ENCODE data around the gene SLC6A11. TPM values are rescaled to one million over a fixed set of nuclear protein-coding genes. Genes with fewer than 3 reads are reported as not detected.

The SLC6A11 gene
- total RNA-seq, 4 donors from 2014 or later, result 0.30 to 0.44 (median 0.42) TPM; not detected in 1

DNA sequence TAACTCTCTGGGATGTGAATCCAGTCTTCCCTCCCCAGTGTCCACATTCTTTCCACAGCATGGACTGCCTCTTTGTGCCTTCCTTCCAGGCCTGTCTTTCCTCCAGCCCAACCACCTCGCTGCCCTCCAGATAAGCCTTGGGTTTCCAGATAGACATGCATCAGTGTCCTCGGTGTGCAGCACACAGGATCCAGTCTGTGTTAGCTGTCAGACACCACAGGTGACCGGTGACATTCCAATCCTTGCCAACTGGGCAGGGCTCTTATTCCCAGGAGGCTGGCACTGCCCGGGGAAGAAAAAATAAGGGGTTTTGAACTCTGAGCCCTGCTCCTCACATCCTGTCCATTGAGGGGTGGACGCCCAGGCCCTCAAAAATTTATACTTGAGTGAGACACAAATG is 170.6 kb downstream of the SLC6A11 start:
- H3K27me3 ChIP-seq, result peaks cover 0 to 9% of the 10 kb centered on the region in 2 donors
- H3K36me3 ChIP-seq, result no peaks in the 10 kb centered on the region
- TF ChIP-seq POLR2A (IDR thresholded peaks at IDR 0.05) (no peak), EP300 (IDR thresholded peaks at IDR 0.05) (no peak)
- TF ChIP-seq, protein P1, sequence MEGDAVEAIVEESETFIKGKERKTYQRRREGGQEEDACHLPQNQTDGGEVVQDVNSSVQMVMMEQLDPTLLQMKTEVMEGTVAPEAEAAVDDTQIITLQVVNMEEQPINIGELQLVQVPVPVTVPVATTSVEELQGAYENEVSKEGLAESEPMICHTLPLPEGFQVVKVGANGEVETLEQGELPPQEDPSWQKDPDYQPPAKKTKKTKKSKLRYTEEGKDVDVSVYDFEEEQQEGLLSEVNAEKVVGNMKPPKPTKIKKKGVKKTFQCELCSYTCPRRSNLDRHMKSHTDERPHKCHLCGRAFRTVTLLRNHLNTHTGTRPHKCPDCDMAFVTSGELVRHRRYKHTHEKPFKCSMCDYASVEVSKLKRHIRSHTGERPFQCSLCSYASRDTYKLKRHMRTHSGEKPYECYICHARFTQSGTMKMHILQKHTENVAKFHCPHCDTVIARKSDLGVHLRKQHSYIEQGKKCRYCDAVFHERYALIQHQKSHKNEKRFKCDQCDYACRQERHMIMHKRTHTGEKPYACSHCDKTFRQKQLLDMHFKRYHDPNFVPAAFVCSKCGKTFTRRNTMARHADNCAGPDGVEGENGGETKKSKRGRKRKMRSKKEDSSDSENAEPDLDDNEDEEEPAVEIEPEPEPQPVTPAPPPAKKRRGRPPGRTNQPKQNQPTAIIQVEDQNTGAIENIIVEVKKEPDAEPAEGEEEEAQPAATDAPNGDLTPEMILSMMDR (IDR thresholded peaks at IDR 0.05), result no peak
- peaks cover 0 to 20% (median 0%) of the 10 kb centered on the region in 4 donors for H3K4me1 ChIP-seq
- DNase-seq (ENCODE audit: low spot score in 2 of 2), result no peak
- no peaks in the 10 kb centered on the region for H3K9me3 ChIP-seq
- H3K4me3 ChIP-seq, result no peak overlapping the region
- WGBS, 2 donors, result 79 to 83% methylated on average over 5 of the region's 5 CpGs
- H3K27ac ChIP-seq, result no peak overlapping the region

DNA sequence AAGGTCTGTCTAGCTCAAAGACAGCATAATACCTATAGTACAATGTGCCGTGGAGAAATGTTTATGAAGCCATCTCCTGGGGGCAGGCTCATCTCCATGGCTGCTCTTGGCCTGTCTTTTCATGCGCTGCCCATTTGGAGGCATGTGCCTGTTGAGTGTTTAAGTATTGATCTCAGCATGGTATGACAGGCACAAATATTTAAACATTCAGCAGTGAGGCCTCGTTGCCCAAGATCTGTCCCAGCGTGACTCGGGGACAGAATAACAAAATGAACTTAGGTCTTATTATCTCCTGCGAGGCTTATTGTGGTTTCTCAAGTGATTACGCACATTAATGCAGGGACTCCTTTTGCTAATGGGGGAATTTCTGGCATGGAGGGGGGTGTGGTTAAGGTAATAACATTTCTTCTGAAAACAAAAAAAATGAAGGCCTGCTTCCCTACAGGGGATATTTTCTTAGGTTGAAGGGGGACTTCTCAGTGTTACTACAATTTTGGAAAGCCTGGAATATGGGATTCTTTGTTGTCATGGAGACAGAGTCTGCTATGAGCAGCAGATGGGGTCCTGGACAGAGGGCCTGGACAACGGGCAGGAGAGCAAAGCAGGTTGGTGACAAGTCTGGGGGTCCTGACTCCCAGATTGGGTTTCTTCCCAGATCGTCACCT is 172.1 kb downstream of the SLC6A11 start:
- DNase-seq (ENCODE audit: low spot score in 2 of 2), result no peak
- TF ChIP-seq POLR2A (IDR thresholded peaks at IDR 0.05) (no peak), EP300 (IDR thresholded peaks at IDR 0.05) (no peak)
- TF ChIP-seq, protein P1 (IDR thresholded peaks at IDR 0.05), result no peak
- WGBS, 2 donors, result 81 to 87% methylated on average over 9 of the region's 9 CpGs
- no peak overlapping the region for H3K27ac ChIP-seq
- peaks cover 0 to 19% of the 10 kb centered on the region in 2 donors for H3K27me3 ChIP-seq
- no peak overlapping the region for H3K4me3 ChIP-seq
- peaks cover 0 to 14% (median 2%) of the 10 kb centered on the region in 4 donors for H3K4me1 ChIP-seq
- no peaks in the 10 kb centered on the region for H3K9me3 ChIP-seq
- H3K36me3 ChIP-seq, result no peaks in the 10 kb centered on the region

DNA sequence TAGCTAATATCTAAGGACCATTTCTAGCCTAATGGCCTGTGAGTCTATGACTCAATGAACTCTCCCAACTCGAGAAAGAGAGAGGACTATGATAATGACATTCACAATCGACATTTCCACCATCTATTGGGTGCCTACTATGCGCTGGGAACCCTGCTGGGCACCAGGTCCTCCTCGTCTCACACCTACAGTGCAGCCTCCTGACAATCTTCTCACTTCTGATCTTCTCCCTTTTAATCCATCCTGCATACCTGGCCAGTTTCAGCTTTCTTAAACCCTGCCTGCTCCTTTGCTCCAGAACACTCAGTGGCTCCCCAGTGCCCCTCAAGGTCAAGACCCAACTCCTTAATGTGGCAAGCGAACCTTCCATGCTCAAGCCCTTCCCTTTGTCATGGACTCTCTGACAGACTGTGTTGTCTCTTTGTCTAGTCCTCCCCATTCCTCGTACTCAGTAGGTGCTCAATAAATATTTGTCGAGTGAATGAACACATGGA is 173.0 kb downstream of the SLC6A11 start:
- peaks cover 0 to 16% (median 2%) of the 10 kb centered on the region in 4 donors for H3K4me1 ChIP-seq
- no peaks in the 10 kb centered on the region for H3K9me3 ChIP-seq
- WGBS, 2 donors, result 81 to 89% methylated on average over 7 of the region's 7 CpGs
- H3K27me3 ChIP-seq, result peaks cover 0 to 28% of the 10 kb centered on the region in 2 donors
- no peaks in the 10 kb centered on the region for H3K36me3 ChIP-seq
- no peak overlapping the region for H3K4me3 ChIP-seq
- H3K27ac ChIP-seq, result no peak overlapping the region
- no peak for DNase-seq (ENCODE audit: low spot score in 2 of 2)
- TF ChIP-seq EP300 (IDR thresholded peaks at IDR 0.05), result no peak
- no peak for TF ChIP-seq POLR2A (IDR thresholded peaks at IDR 0.05)
- TF ChIP-seq, protein P1 (IDR thresholded peaks at IDR 0.05), result no peak

Other genes with a start within 250 kb of the SLC6A11 start
- 1 to 10 TPM; 3.9 to 7.3 (median 5.4) TPM for gene SLC6A1, start 176.5 kb downstream of the SLC6A11 start, total RNA-seq

All from tibial nerve (tissue), 4 donors.